BLaER1 treated with 17β-estradiol and CSF1 and Interleukin-3, amounts not matched to agents 10 nM and 100 nM (cell line): ENCODE data around the gene ZNF562.

ENCODE experiments used
- H3K27ac ChIP-seq, 11 experiments: shearing (Covaris generic); formaldehyde crosslinking; 2 replicates each; pipeline ENCODE4 v1.8.1; 2022
- H3K27me3 ChIP-seq, 11 experiments: shearing (Covaris generic); formaldehyde crosslinking; 2 replicates each; pipeline ENCODE4 v1.8.1; 2022
- H3K36me3 ChIP-seq, 11 experiments: shearing (Covaris generic); formaldehyde crosslinking; 2 replicates each; pipeline ENCODE4 v1.8.1; 2022
- H3K4me1 ChIP-seq, 10 experiments: shearing (Covaris generic); formaldehyde crosslinking; 2 replicates each; pipeline ENCODE4 v1.8.1; 2022
- H3K4me2 ChIP-seq, 11 experiments: shearing (Covaris generic); formaldehyde crosslinking; 2 replicates each; pipeline ENCODE4 v1.8.1; 2022
- H3K4me3 ChIP-seq, 10 experiments: shearing (Covaris generic); formaldehyde crosslinking; 2 replicates each; pipeline ENCODE4 v1.8.1; 2022
- H3K9ac ChIP-seq, 11 experiments: shearing (Covaris generic); formaldehyde crosslinking; 2 replicates each; pipeline ENCODE4 v1.8.1; 2022
- H3K9me3 ChIP-seq, 11 experiments: shearing (Covaris generic); formaldehyde crosslinking; replicated peaks in 1 of 11; 2 replicates each; pipeline ENCODE4 v1.8.1; 2022
- H4K20me1 ChIP-seq, 11 experiments: shearing (Covaris generic); formaldehyde crosslinking; 2 replicates each; pipeline ENCODE4 v1.8.1; 2022
- Cebpa-rat ChIP-seq, 11 experiments: shearing (Covaris generic); IDR thresholded peaks; 2 replicates each; pipeline ENCODE4 v1.8.1; 2022

ZNF562 gene

DNA sequence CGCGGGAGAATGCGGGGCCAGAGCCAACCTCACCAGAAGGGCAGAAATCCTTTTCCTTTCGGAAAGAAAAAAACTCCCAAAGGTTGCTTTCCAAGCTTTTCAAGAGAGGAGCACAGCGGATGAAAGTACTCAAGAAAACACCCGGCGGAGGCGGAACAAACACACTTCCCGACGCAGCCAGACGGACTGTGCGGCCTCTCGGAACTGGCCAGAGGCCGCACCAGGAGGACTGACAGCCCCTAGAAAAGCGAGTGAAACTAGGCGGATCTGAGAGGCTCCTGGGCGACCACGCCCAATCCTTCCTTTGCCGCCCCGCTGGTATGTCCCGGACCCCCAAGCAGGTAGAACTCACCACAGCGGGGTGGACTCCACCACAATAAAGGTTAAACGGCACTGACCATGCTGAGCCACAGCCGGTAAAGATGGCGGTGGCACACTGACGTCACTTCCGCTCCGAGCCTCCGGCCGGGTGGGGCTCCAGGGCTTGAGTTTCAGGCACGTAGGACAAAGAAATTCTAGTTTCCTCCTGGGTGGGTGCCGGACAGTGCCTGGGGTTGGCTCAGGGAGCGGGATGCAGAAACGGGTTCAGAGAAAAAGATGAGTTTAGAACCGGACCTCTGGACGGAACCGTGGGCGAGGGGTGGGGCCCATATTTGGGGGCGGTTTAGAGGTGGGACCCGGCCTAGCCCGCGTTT, at the start of gene ZNF562:
TSS of gene ZNF562 (minus strand) at position 438 of the 695 bp plus-strand sequence. CDS start 14,356 bp downstream, outside the sequence.
- H3K9me3 ChIP-seq = peaks cover 54 to 67% (median 59%) of the 10 kb centered on the region in 11 experiments
- TF ChIP-seq Cebpa-rat (IDR thresholded peaks at IDR 0.05) = no peak
- peak within 1 kb of the TSS; percentile 87 to 97 (median 91) for H3K9ac ChIP-seq
- H3K27me3 ChIP-seq = no peaks in the 10 kb centered on the region
- peaks cover 0 to 6% (median 0%) of the 10 kb centered on the region in 11 experiments; a peak in 1 of 22 replicates for H4K20me1 ChIP-seq
- H3K36me3 ChIP-seq = peaks cover 42 to 45% (median 43%) of the 10 kb centered on the region in 11 experiments
- H3K27ac ChIP-seq = peak within 1 kb of the TSS; percentile 87 to 97 (median 93)
- peak within 1 kb of the TSS; percentile 48 to 85 (median 62) for H3K4me2 ChIP-seq
- H3K4me3 ChIP-seq = peak within 1 kb of the TSS; percentile 65 to 90 (median 81)
- peaks cover 0 to 4% (median 0%) of the 10 kb centered on the region in 10 experiments; a peak in 2 of 20 replicates for H3K4me1 ChIP-seq

DNA sequence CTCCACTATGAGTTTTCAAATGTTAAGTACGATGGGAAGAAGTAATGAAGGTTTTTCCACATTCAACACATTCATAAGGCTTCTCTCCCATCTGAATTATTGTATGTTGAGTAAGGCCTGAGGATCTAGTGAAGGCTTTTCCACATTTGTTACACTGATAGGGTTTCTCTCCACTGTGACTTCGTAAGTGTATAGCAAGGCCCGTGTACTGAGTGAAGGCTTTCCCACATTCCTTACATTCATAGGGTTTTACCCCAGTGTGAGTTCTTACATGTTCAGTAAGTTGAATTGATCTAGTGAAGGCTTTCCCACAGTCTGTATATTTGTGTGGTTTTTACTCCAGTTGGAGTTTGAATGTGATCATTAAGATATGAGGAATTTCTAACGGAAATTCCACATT, 49.3 kb upstream of the ZNF562 start:
- TF ChIP-seq Cebpa-rat (IDR thresholded peaks at IDR 0.05) = no peak
- no peaks in the 10 kb centered on the region for H3K27me3 ChIP-seq
- H3K9ac ChIP-seq = no peak overlapping the region
- no peak overlapping the region for H3K27ac ChIP-seq
- peaks cover 0 to 18% (median 6%) of the 10 kb centered on the region in 10 experiments; a peak in 13 of 20 replicates for H3K4me1 ChIP-seq
- no peaks in the 10 kb centered on the region for H3K36me3 ChIP-seq
- no peak overlapping the region for H3K4me3 ChIP-seq
- peaks cover 22 to 44% (median 30%) of the 10 kb centered on the region in 11 experiments for H3K9me3 ChIP-seq
- H4K20me1 ChIP-seq = no peaks in the 10 kb centered on the region
- H3K4me2 ChIP-seq = no peak overlapping the region

DNA sequence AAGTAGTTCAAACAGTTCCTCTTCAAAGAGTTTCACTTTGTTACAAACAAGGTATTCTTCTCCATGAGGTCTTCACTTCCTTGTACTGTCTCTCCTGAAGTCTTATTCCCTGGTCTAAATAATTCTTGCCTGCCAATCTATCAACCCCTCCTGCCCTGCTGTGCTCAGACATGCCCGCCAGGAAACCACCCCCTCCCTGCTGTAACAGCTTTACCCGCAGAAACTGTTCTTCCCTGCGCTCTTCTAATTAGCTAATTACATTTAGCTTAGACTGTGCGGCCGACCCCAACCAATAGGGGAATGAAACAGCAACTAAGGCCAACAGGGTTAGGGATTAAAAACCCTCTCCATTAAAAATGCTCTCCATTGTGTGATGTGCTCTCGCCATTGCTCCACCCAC, 47.0 kb upstream of the ZNF562 start:
- Histone ChIP-seq H3K27me3 (no peaks in the 10 kb centered on the region), H3K36me3 (no peaks in the 10 kb centered on the region), H3K4me2 (peak overlapping the region in 10 of 11 experiments; percentile 1 to 55 (median 42); a peak in 15 of 22 replicates), H3K27ac (peak overlapping the region in 3 of 11 experiments; percentile 11 to 37 (median 31); a peak in 2 of 22 replicates), H3K9me3 (peaks cover 22 to 44% (median 30%) of the 10 kb centered on the region in 11 experiments), H3K9ac (no peak overlapping the region; a peak in 1 of 22 replicates), H3K4me1 (peaks cover 0 to 23% (median 6%) of the 10 kb centered on the region in 10 experiments; a peak in 13 of 20 replicates), H3K4me3 (no peak overlapping the region; a peak in 1 of 20 replicates), H4K20me1 (no peaks in the 10 kb centered on the region)
- no peak for TF ChIP-seq Cebpa-rat (IDR thresholded peaks at IDR 0.05)

DNA sequence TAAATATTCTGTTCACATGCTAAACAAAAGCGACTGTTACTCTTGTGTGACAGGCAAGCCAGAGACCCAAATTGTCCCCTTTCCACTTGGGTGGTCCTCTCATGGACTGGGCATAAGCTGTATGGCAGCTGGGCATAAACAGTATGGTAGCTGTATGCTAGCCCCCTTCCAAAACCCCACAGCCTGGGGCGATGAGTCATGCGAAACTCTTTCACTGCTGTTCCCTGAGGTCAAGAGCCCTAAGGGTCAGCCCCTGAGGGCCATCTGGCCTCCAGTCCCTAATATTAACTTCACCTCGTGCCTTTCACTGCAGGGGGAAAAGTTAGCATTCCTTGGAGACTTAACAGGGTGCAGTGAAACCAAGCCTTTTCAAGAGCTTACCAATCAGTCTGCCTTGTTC, 45.6 kb upstream of the ZNF562 start:
- Histone ChIP-seq H3K9me3 (peaks cover 22 to 39% (median 28%) of the 10 kb centered on the region in 11 experiments), H4K20me1 (no peaks in the 10 kb centered on the region), H3K4me1 (peaks cover 0 to 33% (median 6%) of the 10 kb centered on the region in 10 experiments; a peak in 13 of 20 replicates), H3K4me3 (no peak overlapping the region), H3K4me2 (no peak overlapping the region), H3K9ac (no peak overlapping the region), H3K27ac (no peak overlapping the region), H3K27me3 (no peaks in the 10 kb centered on the region), H3K36me3 (no peaks in the 10 kb centered on the region)
- no peak for TF ChIP-seq Cebpa-rat (IDR thresholded peaks at IDR 0.05)

- peaks cover 0 to 33% (median 9%) of the 10 kb centered on the region in 10 experiments; a peak in 13 of 20 replicates for H3K4me1 ChIP-seq
- TF ChIP-seq Cebpa-rat (IDR thresholded peaks at IDR 0.05) = no peak
- H3K36me3 ChIP-seq = no peaks in the 10 kb centered on the region
- peaks cover 34 to 58% (median 47%) of the 10 kb centered on the region in 11 experiments for H3K9me3 ChIP-seq
- H3K4me3 ChIP-seq = no peak overlapping the region
- no peaks in the 10 kb centered on the region for H3K27me3 ChIP-seq
- no peak overlapping the region for H3K27ac ChIP-seq
- no peaks in the 10 kb centered on the region for H4K20me1 ChIP-seq
- no peak overlapping the region for H3K4me2 ChIP-seq
- H3K9ac ChIP-seq = no peak overlapping the region
Measured at GRCh38 chr19:9711815-9712214, 36.9 kb upstream of the ZNF562 start.

DNA sequence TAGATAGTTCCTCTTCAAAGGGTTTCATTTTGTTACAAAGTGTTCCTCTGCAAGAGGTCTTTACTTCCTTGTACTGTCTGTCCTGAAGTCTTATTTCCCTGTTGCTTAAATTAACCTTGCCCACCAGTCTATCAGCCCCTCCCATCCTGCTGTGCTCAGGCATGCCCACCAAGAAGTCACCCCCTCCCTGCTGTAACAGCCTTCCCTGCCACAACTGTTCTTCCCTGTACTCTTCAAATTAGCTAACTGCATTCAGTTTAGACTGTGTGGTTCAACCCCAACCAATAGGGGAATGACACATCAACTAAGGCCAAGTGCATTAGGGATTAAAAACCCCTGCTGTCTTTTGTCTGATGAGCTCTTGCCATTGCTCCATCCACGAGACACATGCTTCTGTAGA, 34.4 kb upstream of the ZNF562 start:
- no peaks in the 10 kb centered on the region for H3K27me3 ChIP-seq
- peak overlapping the region in 6 of 11 experiments; percentile 18 to 58 (median 43); a peak in 10 of 22 replicates for H3K9ac ChIP-seq
- H3K4me3 ChIP-seq = no peak overlapping the region
- H3K9me3 ChIP-seq = peaks cover 34 to 65% (median 47%) of the 10 kb centered on the region in 11 experiments
- peak overlapping the region in 7 of 11 experiments; percentile 21 to 80 (median 69); a peak in 14 of 22 replicates for H3K27ac ChIP-seq
- peak overlapping the region in 7 of 11 experiments; percentile 17 to 81 (median 59); a peak in 14 of 22 replicates for H3K4me2 ChIP-seq
- no peaks in the 10 kb centered on the region for H4K20me1 ChIP-seq
- TF ChIP-seq Cebpa-rat (IDR thresholded peaks at IDR 0.05) = no peak
- no peaks in the 10 kb centered on the region for H3K36me3 ChIP-seq
- peaks cover 0 to 23% (median 9%) of the 10 kb centered on the region in 10 experiments; a peak in 13 of 20 replicates for H3K4me1 ChIP-seq

- Histone ChIP-seq H4K20me1 (no peaks in the 10 kb centered on the region), H3K36me3 (no peaks in the 10 kb centered on the region), H3K9ac (no peak overlapping the region), H3K9me3 (peaks cover 12 to 47% (median 24%) of the 10 kb centered on the region in 11 experiments), H3K4me3 (no peak overlapping the region), H3K4me2 (no peak overlapping the region), H3K27ac (no peak overlapping the region), H3K27me3 (no peaks in the 10 kb centered on the region), H3K4me1 (peaks cover 0 to 28% (median 9%) of the 10 kb centered on the region in 10 experiments; a peak in 13 of 20 replicates)
- no peak for TF ChIP-seq Cebpa-rat (IDR thresholded peaks at IDR 0.05)
Measured at GRCh38 chr19:9705836-9706235, 30.9 kb upstream of the ZNF562 start.

GRCh38 chr19:9702186-9702585, 27.3 kb upstream of the ZNF562 start:
- H3K27me3 ChIP-seq = no peaks in the 10 kb centered on the region
- H3K4me1 ChIP-seq = peaks cover 0 to 14% (median 0%) of the 10 kb centered on the region in 10 experiments; a peak in 6 of 20 replicates
- no peak overlapping the region for H3K27ac ChIP-seq
- TF ChIP-seq Cebpa-rat (IDR thresholded peaks at IDR 0.05) = no peak
- no peaks in the 10 kb centered on the region for H3K36me3 ChIP-seq
- H3K4me3 ChIP-seq = no peak overlapping the region
- no peak overlapping the region for H3K9ac ChIP-seq
- H4K20me1 ChIP-seq = no peaks in the 10 kb centered on the region
- H3K9me3 ChIP-seq = peaks cover 18 to 55% (median 32%) of the 10 kb centered on the region in 11 experiments; a peak in 21 of 22 replicates
- H3K4me2 ChIP-seq = no peak overlapping the region
